ENCODE measurements around the gene KAT2A. TPM values are rescaled to one million over a fixed set of nuclear protein-coding genes. Genes with fewer than 3 reads are reported as not detected.

KAT2A gene
- total and polyA plus RNA-seq, 10 donors = 37.8 to 168 (median 49.5) TPM

DNA sequence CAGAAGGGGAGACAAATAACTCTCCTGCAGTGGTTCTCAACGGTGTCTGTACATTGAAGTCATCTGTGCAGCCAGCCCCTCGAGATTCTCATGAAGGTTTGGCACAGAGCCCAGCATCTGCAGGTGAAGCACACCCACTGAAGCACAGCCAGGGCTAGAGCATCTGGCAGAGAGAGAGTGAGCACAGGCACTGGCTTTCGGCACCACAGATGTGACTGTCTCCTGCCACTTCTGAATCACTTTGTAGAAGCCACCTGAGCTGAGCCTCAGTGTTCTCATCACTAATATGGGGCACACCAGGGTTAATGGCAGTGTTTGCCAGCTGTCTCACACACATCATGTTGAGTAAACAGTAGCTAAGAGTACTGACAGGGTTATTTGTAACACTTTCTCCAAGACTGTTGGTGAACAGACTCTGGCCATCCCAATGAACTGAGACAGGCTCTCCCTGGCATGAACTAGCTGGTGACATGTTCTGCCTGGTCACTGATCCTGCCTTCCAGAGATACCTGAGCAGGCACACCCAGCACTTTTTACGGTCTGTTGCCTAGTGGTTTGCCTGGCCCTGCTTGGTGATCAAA, 12.4 kb upstream of the KAT2A start:
- peaks cover 57 to 100% (median 96%) of the 10 kb centered on the region in 6 donors for H3K4me1 ChIP-seq
- no peaks in the 10 kb centered on the region for H3K9me3 ChIP-seq
- peaks cover 0 to 51% (median 20%) of the 10 kb centered on the region in 6 donors for H3K36me3 ChIP-seq
- 32 to 37% (median 33%) methylated on average over 4 of the region's 4 CpGs for WGBS, 5 donors
- TF ChIP-seq POLR2AphosphoS5 (IDR thresholded peaks at IDR 0.05) (peak in 2 of 3 donors; percentile 62 to 69), POLR2A (IDR thresholded peaks at IDR 0.05) (no peak)
- TF ChIP-seq, protein P1, sequence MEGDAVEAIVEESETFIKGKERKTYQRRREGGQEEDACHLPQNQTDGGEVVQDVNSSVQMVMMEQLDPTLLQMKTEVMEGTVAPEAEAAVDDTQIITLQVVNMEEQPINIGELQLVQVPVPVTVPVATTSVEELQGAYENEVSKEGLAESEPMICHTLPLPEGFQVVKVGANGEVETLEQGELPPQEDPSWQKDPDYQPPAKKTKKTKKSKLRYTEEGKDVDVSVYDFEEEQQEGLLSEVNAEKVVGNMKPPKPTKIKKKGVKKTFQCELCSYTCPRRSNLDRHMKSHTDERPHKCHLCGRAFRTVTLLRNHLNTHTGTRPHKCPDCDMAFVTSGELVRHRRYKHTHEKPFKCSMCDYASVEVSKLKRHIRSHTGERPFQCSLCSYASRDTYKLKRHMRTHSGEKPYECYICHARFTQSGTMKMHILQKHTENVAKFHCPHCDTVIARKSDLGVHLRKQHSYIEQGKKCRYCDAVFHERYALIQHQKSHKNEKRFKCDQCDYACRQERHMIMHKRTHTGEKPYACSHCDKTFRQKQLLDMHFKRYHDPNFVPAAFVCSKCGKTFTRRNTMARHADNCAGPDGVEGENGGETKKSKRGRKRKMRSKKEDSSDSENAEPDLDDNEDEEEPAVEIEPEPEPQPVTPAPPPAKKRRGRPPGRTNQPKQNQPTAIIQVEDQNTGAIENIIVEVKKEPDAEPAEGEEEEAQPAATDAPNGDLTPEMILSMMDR (IDR thresholded peaks at IDR 0.05 in 8 of 11, conservative IDR thresholded peaks at IDR 0.05 in 3 of 11) = no peak
- no peaks in the 10 kb centered on the region for H3K27me3 ChIP-seq (replicated peaks in 1 of 7)
- peak; percentile 89 for DNase-seq
- peak overlapping the region; percentile 49 to 90 (median 81) for H3K27ac ChIP-seq
- intact Hi-C loops (cut with DNase I; ENCODE audit: low total_unique reads) = no loop called here
- peak overlapping the region in 1 of 8 donors; percentile 26 for H3K4me3 ChIP-seq

- no peaks in the 10 kb centered on the region for H3K9me3 ChIP-seq
- peaks cover 57 to 100% (median 92%) of the 10 kb centered on the region in 6 donors for H3K4me1 ChIP-seq
- WGBS, 5 donors = 12 to 24% (median 14%) methylated on average over 3 of the region's 3 CpGs
- peak overlapping the region in 1 of 8 donors; percentile 26 for H3K4me3 ChIP-seq
- no peak for DNase-seq
- no peaks in the 10 kb centered on the region for H3K27me3 ChIP-seq (replicated peaks in 1 of 7)
- TF ChIP-seq POLR2A (IDR thresholded peaks at IDR 0.05) (no peak), POLR2AphosphoS5 (IDR thresholded peaks at IDR 0.05) (no peak)
- TF ChIP-seq, protein P1 (IDR thresholded peaks at IDR 0.05 in 8 of 11, conservative IDR thresholded peaks at IDR 0.05 in 3 of 11) = no peak
- intact Hi-C loops (cut with DNase I; ENCODE audit: low total_unique reads) = no loop called here
- H3K27ac ChIP-seq = peak overlapping the region; percentile 49 to 90 (median 81)
- H3K36me3 ChIP-seq = peaks cover 0 to 51% (median 26%) of the 10 kb centered on the region in 6 donors
Observed at GRCh38 chr17:42132941-42133340, 11.8 kb upstream of the KAT2A start.

DNA sequence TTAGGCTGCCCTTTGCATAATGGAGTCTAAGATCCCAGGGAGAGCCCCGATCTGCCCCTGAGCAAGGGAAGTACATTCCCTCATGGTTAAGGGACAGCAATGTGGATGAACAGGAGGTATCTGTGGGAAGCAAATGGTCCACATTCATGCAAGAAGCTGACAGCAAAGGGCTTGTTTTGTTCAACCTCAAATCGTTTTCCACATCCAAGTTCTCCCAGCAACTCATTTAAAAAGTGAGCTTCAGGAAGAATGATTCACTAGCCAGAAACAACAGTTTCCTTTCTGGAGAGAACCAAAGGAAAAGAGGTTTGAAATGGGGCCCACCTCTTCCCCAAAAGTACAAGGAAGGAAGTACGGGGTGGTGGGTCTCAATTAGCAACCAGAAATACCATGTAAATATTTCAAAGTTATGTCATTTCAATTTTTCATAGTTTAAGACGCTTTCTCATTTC, 10.8 kb upstream of the KAT2A start:
- Histone ChIP-seq H3K27me3 (replicated peaks in 1 of 7) (no peaks in the 10 kb centered on the region), H3K9me3 (no peaks in the 10 kb centered on the region), H3K4me1 (peaks cover 57 to 95% (median 84%) of the 10 kb centered on the region in 6 donors), H3K4me3 (peak overlapping the region in 1 of 8 donors; percentile 26), H3K36me3 (peaks cover 0 to 54% (median 35%) of the 10 kb centered on the region in 6 donors), H3K27ac (peak overlapping the region; percentile 51 to 90 (median 81))
- 17 to 33% (median 24%) methylated on average over 4 of the region's 4 CpGs for WGBS, 5 donors
- intact Hi-C loops (cut with DNase I; ENCODE audit: low total_unique reads) = no loop called here
- TF ChIP-seq POLR2AphosphoS5 (IDR thresholded peaks at IDR 0.05) (peak in 1 of 3 donors; percentile 44), POLR2A (IDR thresholded peaks at IDR 0.05) (no peak)
- TF ChIP-seq, protein P1 (IDR thresholded peaks at IDR 0.05 in 8 of 11, conservative IDR thresholded peaks at IDR 0.05 in 3 of 11) = no peak
- no peak for DNase-seq

DNA sequence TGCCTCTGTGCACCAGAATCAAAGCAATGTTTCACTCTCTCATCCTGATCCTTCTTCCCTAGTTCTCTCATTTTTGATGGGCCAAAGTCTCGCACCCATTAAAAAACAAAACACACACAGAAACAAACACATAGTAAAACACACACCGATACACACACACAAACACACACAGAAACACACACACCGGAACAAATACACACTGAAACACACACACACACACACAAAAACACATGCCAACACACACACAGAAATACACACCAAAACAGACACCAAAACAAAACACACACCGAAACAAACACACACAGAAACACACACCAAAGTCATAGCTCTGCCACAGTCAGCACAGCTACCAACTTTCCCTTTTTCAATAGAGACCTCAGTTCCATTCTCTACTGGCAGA, 10.1 kb upstream of the KAT2A start:
- Histone ChIP-seq H3K27ac (peak overlapping the region; percentile 55 to 90 (median 81)), H3K4me1 (peaks cover 54 to 87% (median 78%) of the 10 kb centered on the region in 6 donors), H3K9me3 (no peaks in the 10 kb centered on the region), H3K27me3 (replicated peaks in 1 of 7) (no peaks in the 10 kb centered on the region), H3K4me3 (no peak overlapping the region), H3K36me3 (peaks cover 0 to 54% (median 43%) of the 10 kb centered on the region in 6 donors)
- WGBS, 5 donors = 91 to 99% (median 96%) methylated on average over 4 of the region's 4 CpGs
- TF ChIP-seq, protein P1 (IDR thresholded peaks at IDR 0.05 in 8 of 11, conservative IDR thresholded peaks at IDR 0.05 in 3 of 11) = no peak
- TF ChIP-seq POLR2AphosphoS5 (IDR thresholded peaks at IDR 0.05) (no peak), POLR2A (IDR thresholded peaks at IDR 0.05) (no peak)
- intact Hi-C loops (cut with DNase I; ENCODE audit: low total_unique reads) = no loop called here
- DNase-seq = no peak

Measured in spleen (tissue), 11 donors.